HG02610 (cell line): Measurements from ENCODE around the gene CSAD.

Experiments
- ATAC-seq: cut with Tn5 transposase; IDR thresholded peaks from one replicate; pipeline ENCODE4 v1.9.1; 2021; ENCODE audit warnings: mild to moderate bottlenecking, moderate library complexity; ENCODE audit not compliant: unreplicated experiment

Gene CSAD

DNA sequence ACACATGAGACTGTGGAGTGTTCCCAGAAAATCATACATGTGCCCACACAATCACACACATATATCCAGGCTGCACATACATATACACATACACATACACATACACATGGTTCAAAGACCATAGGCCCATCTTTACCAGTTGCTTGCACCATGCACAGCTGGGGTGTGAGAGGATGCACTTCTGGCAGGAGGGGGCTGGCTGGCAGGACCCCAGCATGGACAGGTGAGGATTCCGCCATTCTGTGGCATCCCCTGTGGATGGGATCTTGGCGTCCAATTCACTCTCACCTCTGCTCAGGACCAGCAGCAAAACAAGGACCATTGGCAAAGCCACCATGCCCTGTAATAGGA lies 19.4 kb upstream of the CSAD start:
- peak; percentile 2 for ATAC-seq

DNA sequence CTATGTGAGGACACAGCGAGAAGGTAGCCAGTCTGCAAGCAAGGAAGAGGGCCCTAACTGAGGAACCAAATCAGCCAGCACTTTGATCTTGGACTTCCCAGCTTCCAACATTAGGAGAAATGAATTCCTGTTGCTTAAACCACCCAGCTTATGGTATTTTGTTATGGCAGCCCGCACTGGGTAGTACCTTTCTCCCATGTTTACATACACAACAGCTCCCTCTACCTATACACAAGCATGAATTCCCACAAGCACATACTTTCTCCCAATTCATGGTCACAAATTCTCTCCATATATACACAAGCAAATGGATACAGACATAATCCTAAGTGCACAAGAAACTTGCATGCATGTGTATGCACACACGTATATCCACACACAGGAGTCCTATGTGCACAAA lies 19.0 kb upstream of the CSAD start:
- ATAC-seq, result no peak

DNA sequence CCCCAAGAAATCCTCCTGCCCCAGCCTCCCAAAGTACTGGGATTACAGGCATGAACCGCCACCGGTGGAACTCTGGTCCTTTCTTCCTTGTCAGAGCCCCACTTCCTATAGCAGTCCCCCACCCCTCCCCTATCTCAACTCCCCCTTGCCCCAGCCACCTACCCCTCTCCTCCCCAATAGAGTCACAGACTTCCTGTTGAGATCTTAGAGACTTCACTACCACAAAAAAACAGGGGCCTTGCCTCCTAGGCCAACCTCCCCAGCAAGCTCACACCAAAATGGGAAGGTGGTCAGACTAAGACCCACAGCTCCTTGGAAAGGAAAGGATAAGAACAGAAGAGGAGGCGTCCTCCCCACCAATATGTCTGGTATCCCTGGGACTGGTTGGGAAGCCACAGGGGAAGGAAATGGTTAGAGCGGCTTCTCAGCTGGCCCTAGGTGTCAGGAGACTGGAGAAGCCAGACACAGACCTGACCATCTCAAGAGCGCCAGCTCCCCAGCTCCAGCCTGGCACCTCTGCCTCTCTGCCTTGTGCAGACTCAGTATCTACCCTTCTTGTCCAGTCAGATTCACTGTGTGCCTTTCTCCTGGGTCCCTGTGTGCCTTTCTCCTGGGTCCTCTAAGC lies 17.9 kb upstream of the CSAD start:
- ATAC-seq, result no peak

DNA sequence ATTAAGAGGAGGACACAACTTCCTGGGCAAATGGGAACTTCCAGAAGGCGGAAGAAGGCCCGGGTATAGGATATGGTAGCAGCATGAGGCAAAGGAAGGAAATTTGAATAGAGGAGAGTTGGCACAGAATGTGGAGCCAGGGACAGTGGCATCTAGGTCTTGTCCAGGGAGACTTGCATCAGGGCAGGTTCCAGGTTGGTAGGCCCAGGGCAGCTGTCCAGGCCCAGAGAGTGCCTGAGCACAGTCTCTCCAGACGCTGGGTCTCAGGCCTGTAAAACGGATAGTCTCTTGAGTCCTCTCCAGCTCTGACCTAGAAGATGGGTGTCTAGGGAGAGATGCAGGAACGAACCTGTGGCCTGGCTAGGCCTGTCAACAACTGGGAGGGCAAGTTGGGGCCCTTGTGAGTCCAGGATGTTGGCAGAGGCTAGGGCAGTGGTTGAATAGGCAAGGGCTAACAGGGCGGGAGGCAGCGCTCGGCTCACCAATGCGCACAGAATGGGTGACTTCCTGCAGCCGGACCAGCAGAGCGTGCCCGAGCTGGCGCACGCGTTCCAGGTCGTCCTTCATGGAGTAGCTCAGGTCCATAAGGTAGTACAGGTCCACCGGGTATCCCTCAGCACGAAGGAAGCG lies 16.4 kb upstream of the CSAD start:
- ATAC-seq, result no peak

DNA sequence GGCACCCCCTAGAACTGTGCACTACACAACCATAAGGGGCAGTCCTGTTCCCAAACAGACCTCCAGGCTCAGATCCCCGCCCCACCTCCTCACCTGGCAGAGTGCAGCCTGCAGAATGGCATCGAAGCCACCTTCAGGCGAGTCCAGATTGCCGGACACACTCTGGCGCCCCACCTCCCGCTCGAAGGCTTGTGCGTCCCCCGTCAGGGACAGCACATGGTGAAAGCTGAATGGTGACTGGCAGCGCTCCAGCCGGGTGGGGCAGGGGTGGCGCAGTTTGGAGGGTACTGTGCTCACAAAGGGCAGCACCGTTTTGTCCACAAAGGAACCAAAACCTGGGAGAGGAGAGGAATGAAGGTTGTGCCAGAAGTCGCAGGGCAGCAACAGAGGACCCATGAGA lies 15.8 kb upstream of the CSAD start:
- ATAC-seq, result no peak

DNA sequence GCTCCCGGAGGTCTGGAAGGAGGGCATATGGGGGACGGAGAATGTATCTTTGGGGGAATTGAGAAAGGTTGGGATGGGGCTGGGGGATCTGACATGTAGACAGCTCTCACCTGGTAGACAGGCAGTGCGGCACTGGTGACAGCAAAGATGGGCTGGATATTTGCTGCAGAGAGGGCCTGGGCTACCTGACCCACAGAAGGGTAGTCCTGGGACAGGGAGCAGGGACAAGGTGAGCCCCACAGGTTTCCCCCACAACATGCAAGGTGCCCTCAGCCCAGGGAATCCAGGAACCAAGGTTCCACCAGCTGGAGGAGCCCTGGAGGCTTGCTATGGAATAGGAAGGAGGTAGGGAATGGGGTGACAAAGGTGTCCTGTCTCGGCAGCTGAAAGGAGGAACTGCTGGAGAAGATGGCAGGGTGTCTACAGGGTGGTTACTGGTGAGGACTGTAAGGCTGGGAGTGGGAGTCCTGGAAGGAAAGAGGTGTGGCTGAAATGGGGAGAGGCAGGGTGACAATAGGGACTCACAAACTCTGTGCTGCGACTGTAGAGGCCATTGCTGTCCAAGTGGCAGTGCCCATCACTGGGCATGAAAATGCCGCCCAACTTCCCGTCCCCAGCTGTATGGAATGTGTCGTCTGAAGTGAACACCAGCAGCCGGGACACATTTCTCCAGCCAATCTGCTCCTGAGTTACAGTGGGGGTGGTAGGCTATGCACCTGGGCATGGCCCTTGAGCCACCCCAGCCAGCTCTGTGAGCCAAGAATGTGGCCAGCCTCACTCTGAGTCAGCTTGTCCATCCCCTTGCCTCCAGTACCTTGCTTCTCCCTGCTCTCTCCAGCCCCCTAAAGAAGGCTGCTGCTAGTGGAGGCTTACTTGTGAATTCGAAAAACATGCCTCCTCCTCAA lies 15.0 kb upstream of the CSAD start:
- ATAC-seq, result no peak

DNA sequence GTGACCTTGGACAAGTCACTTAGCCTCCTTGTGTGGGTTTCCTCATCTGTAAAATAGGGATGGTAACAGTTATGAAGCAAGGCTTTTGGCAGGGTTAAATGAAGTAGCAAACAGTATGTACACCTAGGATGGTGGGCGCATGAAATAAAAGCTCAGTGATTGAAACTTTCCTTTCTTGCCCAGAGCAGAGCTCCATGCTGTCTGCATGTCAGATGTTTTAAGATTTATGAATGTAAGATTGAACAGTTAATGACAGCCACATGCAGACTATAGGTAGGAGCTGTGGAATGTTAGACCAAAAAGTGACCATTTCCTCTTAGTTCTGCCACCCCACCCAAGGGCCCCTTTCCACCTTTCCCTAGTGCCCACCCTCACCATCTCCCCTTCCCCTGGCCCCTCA lies 14.2 kb upstream of the CSAD start:
- no peak for ATAC-seq

DNA sequence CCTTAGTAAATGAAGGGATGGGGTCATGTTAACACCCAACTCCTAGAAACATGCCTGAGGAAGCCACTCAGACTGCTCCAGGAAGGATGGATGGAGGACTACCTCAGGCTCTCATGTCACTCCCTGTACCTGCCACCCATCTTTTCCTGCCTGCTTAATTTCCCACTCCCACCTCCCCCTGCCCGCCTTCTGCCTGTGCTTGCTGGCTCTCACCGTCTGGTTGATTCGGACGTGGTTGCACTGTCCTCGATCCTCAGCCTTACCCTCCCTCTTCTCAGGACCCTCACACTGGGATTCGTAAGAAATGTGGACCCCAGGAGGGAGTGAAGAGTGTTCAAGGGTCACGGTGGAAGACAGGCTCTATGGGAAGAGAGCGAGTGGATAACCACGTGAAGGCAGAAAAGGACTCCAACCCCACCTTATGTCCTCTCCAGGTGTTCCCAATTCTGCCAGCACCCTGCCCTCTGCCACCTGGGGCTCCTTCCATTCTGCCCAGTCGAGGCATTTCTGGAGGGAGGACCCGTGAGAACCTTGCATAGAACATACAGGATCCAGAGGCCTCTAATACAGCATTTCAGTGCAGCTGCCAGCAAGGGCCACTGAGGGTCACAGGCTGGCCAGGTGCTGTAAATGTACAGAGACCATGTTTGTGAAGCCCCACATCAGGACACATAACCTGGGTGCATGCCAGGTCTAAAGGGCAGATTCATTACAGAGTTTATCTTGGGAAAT lies 13.4 kb upstream of the CSAD start:
- no peak for ATAC-seq

DNA sequence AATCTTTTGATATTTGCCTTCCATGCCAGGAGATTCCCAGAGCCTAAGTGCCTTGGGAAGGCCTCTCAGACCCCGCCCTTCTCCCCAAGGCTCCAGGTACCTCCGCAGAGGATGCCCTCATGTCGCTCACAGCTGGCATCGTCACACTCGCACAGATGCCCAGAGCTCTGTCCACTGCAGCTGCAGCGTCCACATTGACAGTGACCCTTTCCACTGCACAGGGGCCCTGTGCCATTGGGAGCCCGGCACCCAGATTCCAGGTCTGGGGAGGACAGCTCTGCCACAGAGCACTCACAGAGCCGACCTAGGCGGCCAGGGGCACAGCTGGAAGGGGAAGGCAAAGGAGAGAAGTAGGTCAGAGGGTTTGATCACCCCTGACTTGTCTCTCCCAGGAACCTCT lies 12.3 kb upstream of the CSAD start:
- ATAC-seq, result no peak

DNA sequence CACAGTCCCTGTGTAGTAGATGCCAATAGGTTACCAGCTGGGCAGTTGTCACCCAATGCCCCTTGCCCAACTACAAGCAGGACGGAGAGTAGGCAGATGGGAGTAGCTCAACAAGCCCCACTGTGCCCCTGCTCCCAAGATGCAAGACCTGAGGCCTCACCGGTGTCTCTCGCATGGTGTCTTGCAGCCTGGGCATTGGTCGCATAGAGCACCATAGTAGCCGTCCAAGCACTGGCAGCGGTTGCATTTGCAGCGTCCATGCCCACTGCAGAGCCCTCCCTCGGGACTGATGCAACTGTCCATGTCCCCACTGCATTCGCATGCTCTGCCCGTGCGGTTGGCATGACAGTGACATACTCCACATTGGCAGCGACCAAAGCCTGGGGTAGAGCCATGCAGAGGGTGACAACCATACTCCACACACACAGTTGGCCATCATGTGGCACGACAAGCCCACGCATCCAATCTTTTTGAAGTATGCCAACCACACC lies 11.9 kb upstream of the CSAD start:
- no peak for ATAC-seq

DNA sequence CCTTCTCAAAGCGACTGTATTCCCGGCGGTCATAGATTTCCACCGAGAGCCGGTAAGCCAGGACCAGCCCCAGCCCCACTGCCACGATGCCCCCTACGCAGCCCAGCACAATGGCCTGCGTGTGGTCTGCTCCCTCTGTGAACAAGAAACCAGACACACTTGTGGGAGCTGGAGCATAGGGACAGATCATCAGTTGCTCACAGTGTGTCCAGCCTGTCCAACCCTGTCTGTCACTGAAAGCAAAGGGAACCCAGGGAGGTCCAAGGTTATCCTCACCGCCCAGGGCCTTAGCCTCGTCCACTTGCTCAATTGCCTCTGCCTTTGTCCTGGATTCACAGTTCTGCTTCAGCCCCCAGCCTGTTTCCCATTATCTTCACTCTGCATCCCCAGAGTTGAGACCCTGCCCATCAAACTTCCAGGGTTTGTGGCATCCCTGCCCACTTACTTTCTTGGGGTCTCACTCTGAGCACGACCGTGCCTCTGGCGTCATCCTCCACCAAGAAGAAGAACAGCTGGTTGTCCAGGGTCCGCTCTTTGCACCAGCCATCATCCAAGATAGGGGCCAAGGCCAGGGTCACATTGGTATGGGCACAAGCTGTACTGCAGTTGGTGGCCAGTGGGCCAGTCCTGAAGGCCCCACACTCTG lies 11.3 kb upstream of the CSAD start:
- no peak for ATAC-seq

DNA sequence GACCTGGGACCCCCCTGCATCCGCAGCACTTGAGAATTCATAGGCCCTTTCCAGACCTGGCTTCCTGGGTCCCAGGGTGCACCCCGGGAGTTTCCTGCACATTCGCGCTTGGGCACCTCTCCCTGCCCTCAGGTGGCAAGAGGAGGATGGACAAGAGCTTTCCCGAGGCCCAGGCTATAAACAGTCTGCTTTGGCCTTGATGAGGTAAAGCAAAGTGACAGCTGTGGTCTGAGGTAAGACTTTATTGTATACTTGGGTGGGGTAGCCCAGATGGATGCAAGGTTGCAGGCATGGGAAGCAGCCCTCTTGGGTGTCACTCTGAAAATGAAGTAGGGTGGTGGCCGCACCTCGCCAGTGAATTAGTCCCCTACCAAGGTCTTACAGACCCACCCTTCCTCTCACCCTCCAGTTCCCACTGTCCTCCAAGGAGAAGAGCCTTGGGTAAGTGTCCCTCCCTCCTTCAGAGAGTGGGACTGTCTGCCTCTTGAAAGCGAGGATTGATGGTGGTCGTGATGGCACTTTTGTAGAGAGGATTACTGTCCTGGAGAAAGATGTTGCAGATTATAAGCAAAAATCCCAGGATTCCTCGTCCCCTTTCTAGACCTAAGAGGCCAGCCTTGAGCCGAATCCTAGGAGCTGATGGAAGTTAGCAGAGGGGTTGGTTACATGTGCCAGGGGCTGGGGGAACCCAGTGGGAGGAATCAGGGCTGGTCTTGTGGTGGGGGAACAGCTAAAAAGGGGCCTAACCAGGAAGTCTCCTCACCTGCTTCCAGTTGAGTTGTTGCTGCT lies 10.6 kb upstream of the CSAD start:
- ATAC-seq, result no peak

DNA sequence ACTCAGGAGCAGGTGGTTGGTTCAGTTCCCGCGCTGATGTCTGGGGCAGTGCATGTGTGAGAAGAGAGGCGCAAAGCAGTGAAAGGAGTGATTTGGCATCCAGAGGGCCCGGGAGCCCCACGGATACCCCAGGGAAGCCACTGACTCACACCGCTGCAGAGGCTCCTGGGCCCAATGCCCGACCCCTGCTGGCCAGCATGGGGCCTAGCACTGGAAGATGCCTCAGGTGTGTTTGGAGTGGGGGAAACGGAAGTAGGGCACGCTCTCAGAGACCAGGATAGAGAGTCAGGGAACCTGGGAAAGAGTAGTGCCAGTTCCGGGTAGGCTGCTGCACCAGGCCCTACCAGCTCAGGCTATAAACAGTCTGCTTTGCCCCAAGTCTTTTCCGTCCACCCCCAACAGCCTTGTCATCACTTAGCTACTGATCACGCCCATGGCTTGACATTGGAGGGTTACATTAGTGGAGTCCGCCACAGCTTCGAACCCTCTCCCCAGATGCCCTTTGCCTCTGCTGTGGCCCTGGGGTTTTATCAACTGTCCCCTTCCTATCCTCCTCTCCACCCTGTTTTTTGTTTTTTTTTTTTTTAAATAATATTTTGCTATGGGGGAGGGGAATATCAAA lies 9.5 kb upstream of the CSAD start:
- ATAC-seq, result peak; percentile 43

DNA sequence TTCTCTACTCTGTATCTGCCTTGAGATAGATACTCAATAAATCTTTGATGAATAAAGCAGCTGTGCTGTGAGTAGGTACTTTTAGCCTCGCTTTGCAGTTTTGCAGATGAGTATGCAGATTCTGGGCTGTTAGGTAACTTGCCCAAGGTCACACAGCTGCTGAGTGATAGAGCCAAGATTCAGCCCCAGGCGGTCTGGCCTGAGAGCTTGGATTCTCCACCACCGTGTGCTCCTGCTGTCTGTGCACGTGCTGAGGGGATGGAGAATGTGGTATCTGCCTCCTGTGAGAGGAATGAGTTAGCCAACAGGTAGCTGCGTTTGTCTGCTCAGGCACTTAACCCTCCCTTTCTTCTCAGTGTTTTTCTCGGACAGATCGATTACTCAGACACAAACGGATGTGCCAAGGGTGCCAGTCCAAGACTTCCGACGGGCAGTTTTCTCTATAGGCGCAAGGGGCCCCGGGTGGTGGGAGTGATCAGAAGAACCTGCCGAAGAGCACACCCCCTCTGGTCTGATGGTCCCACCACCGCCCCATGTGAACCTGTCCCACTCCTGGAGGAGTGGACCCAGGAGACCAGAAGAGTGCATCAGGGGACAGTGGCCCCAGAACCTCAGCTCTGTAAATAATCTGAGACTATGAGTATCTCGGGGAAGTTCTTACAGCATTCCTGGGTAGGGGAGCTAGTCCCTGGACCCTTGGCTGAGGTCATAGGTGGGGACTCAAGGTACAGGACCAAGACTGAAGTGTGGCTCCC lies 6.6 kb upstream of the CSAD start:
- no peak for ATAC-seq

DNA sequence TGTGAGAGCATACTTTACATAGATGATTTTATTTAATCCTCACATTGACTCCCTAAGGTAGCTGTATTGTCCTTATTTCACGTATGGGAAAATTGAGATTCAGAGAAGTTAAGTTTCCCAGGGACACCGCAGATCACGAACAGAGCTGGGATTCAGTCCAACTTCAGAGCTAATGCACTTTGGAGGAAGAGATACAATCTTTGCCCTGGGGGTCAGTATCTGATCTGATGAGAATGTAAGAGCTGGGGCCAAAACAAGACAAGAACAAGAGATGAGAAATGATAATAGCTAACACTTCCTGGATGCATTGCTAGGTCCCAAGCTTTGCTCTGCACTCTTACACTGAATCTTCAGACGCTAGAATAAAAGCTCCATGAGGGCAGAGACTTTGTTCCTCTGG lies 6.0 kb upstream of the CSAD start:
- no peak for ATAC-seq

DNA sequence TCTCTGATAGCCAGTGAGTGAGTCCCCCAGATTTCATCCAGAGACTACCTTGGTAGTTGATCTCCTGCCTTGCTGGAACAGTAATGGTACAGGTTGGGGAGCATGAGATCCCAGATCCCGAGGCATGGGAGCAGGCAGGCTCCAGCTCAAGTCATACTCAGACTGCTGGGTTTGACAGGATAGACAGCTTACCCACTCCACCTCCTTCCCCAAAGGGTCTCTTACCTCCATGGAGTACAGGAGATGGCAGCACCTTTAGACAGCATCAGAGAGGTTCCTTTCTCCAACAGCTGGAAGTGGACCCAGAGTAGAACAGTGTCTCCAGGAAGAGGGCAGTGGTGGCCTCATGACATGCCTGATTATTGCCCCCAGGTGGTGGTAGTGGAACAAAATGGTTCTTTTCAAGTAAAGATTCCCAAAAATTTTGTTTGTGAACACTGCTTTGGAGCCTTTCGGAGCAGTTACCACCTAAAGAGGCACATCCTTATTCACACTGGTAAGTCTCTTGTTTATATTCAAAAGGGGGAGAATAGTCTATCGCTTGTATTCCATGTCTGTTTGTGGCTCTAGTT lies 4.9 kb upstream of the CSAD start:
- no peak for ATAC-seq

DNA sequence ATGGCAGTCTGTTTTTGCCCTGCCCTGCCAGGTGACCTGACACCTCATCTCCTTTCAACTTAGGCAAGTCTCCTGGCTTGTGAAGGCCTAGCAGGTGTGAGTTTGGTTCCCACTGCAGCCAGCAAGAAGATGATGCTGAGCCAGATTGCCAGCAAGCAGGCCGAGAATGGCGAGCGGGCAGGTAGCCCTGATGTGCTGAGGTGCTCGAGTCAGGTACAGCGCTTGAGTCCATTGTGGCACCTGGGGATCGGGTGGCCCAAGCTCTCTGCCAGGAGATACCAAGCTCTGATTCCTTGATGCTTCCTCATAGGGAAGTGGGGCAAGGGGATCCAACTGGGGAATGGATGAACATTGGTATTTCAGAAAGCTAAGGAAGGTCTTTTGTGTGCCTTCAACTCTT lies 4.1 kb upstream of the CSAD start:
- no peak for ATAC-seq

DNA sequence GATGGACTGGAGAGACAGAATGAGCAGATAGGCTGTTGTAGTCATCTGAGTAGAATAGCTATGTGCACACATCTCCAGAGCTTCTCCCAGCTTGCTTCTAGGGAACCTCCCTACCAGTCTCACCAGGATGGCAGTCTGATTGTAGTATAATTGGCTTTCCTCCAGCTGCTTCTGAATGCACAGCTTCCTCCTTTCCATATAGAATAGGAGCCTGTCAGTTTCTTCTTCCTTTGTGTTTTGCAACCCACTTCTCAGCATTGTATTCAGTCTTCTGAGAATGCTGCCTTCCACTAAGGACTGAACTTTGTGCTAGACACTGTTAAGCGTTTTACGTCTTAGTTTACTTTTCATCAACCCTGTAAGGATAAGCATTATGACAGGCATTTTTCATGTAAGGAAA lies 2.2 kb upstream of the CSAD start:
- ATAC-seq, result no peak

DNA sequence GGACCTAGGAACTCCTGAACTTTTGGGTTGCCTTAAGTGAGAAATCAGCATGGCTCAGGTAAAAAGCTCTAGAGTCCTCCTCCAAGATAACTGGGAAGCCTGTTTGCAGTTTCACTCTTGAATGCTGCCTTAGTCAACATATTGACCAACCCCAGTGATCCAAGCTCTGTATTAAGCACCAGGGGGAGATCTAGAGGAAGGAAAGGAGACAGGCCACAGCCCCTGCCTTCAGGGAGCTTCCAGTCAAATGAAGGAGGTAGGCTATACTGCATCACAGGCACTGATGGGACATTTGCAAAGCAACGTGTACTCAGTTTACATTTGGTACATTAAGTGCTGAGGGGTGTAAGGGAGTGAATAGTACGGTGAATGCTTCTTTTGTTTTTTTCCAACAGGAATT lies 1.2 kb upstream of the CSAD start:
- no peak for ATAC-seq
